K562 (cell line): ENCODE measurements around the gene MYBPH. TPM values are rescaled to one million over a fixed set of nuclear protein-coding genes. Genes with fewer than 3 reads are reported as not detected.

Experiments
- ATAC-seq: fragments of 200-7000 bp; cut with Tn5 transposase; 3 replicates; pipeline ENCODE4 v1.9.1; 2020; ENCODE audit warnings: moderate library complexity
- BruUV-seq: library from RNA; stranded (reverse); fragments of 400-500 nt; replicated peaks from 2 replicates; lab custom pipeline; 2021; lab: Mats Ljungman, UMichigan
- CTCF ChIA-PET: fragments of 300-600 bp; formaldehyde crosslinking; extraction: SDS; loops from one replicate; lab custom pipeline; 2021; ENCODE audit warnings: low intra/inter-chr PET ratio; lab: Yijun Ruan, JAX
- POLR2A ChIA-PET: fragments of 300-600, 350-650 bp; sonication (Branson Sonifier 250); formaldehyde crosslinking; extraction: SDS; loops from one replicate; lab custom pipeline; 2021; ENCODE audit warnings: antibody characterized with exemption, inconsistent platforms; lab: Yijun Ruan, JAX
- DNase-seq, 4 experiments: peaks; one replicate each; pipeline versions ENCODE4 v3.0.0 to v3.0.0-alpha.2; 2011 to 2018; ENCODE audit warnings: low spot score in 3 of 4, mixed read lengths in 3 of 4; ENCODE audit errors: extremely low read depth in 1 of 4
- FAIRE-seq: peaks from 2 replicates; lab custom pipeline; 2011; peaks lifted over from hg19 to GRCh38; lab: Jason Lieb, UNC
- H2AFZ ChIP-seq: 2 replicates; pipeline ENCODE4 v1.6.0; 2011; ENCODE audit warnings: low read depth, low read length, control low read depth, inconsistent platforms
- H3K27ac ChIP-seq: fragments of 200-600 bp; 3 replicates; pipeline ENCODE4 v1.8.0; 2011; ENCODE audit warnings: low read depth, mild to moderate bottlenecking, control low read depth, inconsistent platforms, low read length, moderate library complexity, mixed read lengths; ENCODE audit errors: extremely low read depth
- H3K27me3 ChIP-seq, 2 experiments: fragments of 300-600 bp in 1 of 2; 2 replicates in 1 of 2; 3 replicates in 1 of 2; pipeline versions ENCODE4 v1.6.0 to v1.8.0; 2011; ENCODE audit warnings: inconsistent platforms in 2 of 2, low read length in 2 of 2, mild to moderate bottlenecking in 1 of 2, mixed read lengths in 1 of 2, moderate library complexity in 1 of 2; ENCODE audit not compliant: control insufficient read depth in 2 of 2, insufficient read depth in 2 of 2
- H3K36me3 ChIP-seq: fragments of 300-600 bp; 3 replicates; pipeline ENCODE4 v1.8.0; 2011; ENCODE audit warnings: mild to moderate bottlenecking, low read length, inconsistent platforms; ENCODE audit not compliant: control insufficient read depth, insufficient read depth
- H3K4me1 ChIP-seq, 2 experiments: fragments of 200-600 bp in 1 of 2; replicated peaks in 1 of 2; 2 replicates in 1 of 2; 3 replicates in 1 of 2; pipeline versions ENCODE4 v1.5.1 to v1.8.0; 2011; ENCODE audit warnings: inconsistent platforms in 2 of 2, low read length in 2 of 2, mild to moderate bottlenecking in 1 of 2, mixed read lengths in 1 of 2, moderate library complexity in 1 of 2; ENCODE audit not compliant: control insufficient read depth in 2 of 2, insufficient read depth in 2 of 2
- H3K4me2 ChIP-seq: 2 replicates; pipeline ENCODE4 v1.6.1; 2011; ENCODE audit warnings: low read length, control low read depth, inconsistent platforms, mixed read lengths; ENCODE audit not compliant: insufficient read depth
- H3K4me3 ChIP-seq: fragments of 200-600 bp; sonication (generic), shearing (Covaris generic); 2 replicates; pipeline ENCODE4 v1.5.1; 2016; ENCODE audit warnings: control low read depth, inconsistent platforms
- H3K79me2 ChIP-seq: fragments of 200-600 bp; 3 replicates; pipeline ENCODE4 v1.8.0; 2011; ENCODE audit warnings: low read length, inconsistent platforms; ENCODE audit not compliant: control insufficient read depth, insufficient read depth
- H3K9ac ChIP-seq, 2 experiments: 2 replicates each; pipeline versions ENCODE4 v1.6.0 to v1.6.1; 2011; ENCODE audit warnings: low read depth in 2 of 2, low read length in 2 of 2, control low read depth in 1 of 2, inconsistent platforms in 1 of 2, mild to moderate bottlenecking in 1 of 2, mixed read lengths in 1 of 2; ENCODE audit not compliant: insufficient read depth in 1 of 2
- H3K9me1 ChIP-seq: one replicate; pipeline ENCODE4 v1.6.0; 2011; ENCODE audit warnings: inconsistent platforms, mild to moderate bottlenecking, low read length, moderate library complexity; ENCODE audit not compliant: control insufficient read depth, insufficient read depth
- H3K9me3 ChIP-seq: replicated peaks from 2 replicates; pipeline ENCODE4 v1.5.1; 2011; ENCODE audit warnings: low read depth, low read length, inconsistent platforms; ENCODE audit not compliant: control insufficient read depth, insufficient read depth
- H4K20me1 ChIP-seq: replicated peaks from 2 replicates; pipeline ENCODE4 v1.6.1; 2011; ENCODE audit warnings: low read length, inconsistent platforms, mixed read lengths; ENCODE audit not compliant: control insufficient read depth, insufficient read depth
- RAD51 ChIP-seq: fragments of 450-650 bp; IDR thresholded peaks from 2 replicates; pipeline ENCODE4 v1.7.1; 2016; ENCODE audit warnings: low read depth, mild to moderate bottlenecking, borderline replicate concordance
- WGBS: fragments of 100-300 bp; shearing (Covaris generic); methylation state at CpG from one replicate; pipeline ENCODE4 v1.1.6; 2016; ENCODE audit warnings: low coverage, mixed read lengths; ENCODE audit not compliant: insufficient coverage; ENCODE audit errors: missing lambda C conversion rate; 5-methylcytosine and 5-hydroxymethylcytosine counted together
- in situ Hi-C: fragments of 300-500 bp; cut with MboI; formaldehyde crosslinking; loops from 4 replicates; pipeline ENCODE4 v1.15.0; 2018; ENCODE audit warnings: inconsistent platforms, mixed read lengths
- intact Hi-C: fragments of 100-400 bp; cut with micrococcal nuclease; formaldehyde crosslinking; loops from 2 replicates; pipeline ENCODE4 v1.14.2; 2022
- polyA plus RNA-seq, 8 experiments: library from polyadenylated mRNA; depleted of rRNA in 4 of 8; stranded (reverse) in 5 of 8; unstranded in 3 of 8; fragments of >200 nt; fragmentation: Nextera tagmentation in 2 of 8; fragmentation: Illumina TruSeq in 1 of 8; extraction: Ambion mirVana in 2 of 8; extraction: Trizol in 1 of 8; gene quantifications; 2 replicates each; pipeline versions ENCODE4 v1.2.1 to v1.2.3, GENCODE V29; 2011 to 2014; ENCODE audit warnings: inconsistent platforms in 1 of 8, missing spikeins in 1 of 8
- total RNA-seq, 7 experiments: library from RNA; depleted of rRNA in 6 of 7; stranded (reverse); fragments of >200 nt in 6 of 7; fragmentation: Illumina TruSeq in 2 of 7; extraction: Trizol in 2 of 7; gene quantifications; 2 replicates each; pipeline versions ENCODE4 v1.2.1 to v1.2.3, GENCODE V29; 2011 to 2021; ENCODE audit warnings: low replicate concordance in 1 of 7
- TF ChIP-seq, protein P1 (sequence below), 3 experiments: IDR thresholded peaks in 2 of 3; conservative IDR thresholded peaks in 1 of 3; 2 replicates each; pipeline ENCODE4 v1.5.1; 2011 to 2012; ENCODE audit warnings: low read length in 3 of 3, mild to moderate bottlenecking in 3 of 3, control low read depth in 2 of 3, improper control_type of control experiment in 1 of 3, inconsistent platforms in 1 of 3, low read depth in 1 of 3, mixed read lengths in 1 of 3, moderate library complexity in 1 of 3; ENCODE audit not compliant: insufficient read depth in 2 of 3

Gene MYBPH
- total and polyA plus RNA-seq, 9 of the 15 experiments (the other 6 are each of a cell fraction or from before 2014, with no cell fraction given) = 0.13 TPM; not detected in 8

DNA sequence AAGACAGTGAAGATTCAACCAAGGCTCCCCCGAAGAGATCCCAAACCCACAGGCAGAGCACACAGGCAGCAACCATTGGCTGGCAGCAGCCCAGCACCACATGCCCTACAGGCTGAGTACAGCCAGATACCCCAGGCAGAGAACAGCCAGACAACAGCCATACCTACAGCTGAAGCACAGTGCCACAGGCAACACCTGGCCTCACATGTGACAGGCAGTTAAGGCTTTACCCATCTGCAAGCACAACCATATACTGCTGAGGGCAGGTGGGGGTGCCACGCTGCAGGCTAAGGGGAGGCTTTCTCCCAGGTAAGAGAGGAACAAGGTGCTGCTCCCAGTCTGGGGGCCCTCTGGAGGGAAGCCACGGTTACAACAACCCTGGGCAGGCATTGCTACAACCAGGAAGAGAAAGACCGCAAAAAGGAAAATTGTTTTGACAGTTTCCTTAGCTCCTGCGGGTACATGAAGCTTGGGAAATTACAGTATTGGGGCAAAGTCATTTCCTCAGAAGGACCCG, 41.6 kb upstream of the MYBPH start:
- in situ Hi-C loops = loop anchor here (5.0 kb wide), 1 partner anchor 185 kb away; no protein-coding TSS in a partner anchor
- Histone ChIP-seq H3K4me2 (no peak overlapping the region), H3K4me3 (no peak overlapping the region), H3K27ac (no peak overlapping the region), H3K4me1 (no peaks in the 10 kb centered on the region), H3K27me3 (peaks cover 17 to 59% of the 10 kb centered on the region in 2 experiments), H2AFZ (no peak overlapping the region), H3K9me1 (no peaks in the 10 kb centered on the region), H3K36me3 (no peaks in the 10 kb centered on the region), H3K79me2 (no peaks in the 10 kb centered on the region), H3K9ac (no peak overlapping the region), H4K20me1 (peaks cover 14% of the 10 kb centered on the region), H3K9me3 (no peaks in the 10 kb centered on the region)
- peak in 2 of 4 experiments; percentile 14 to 30 for DNase-seq
- BruUV-seq = no TSS peak
- TF ChIP-seq, protein P1, sequence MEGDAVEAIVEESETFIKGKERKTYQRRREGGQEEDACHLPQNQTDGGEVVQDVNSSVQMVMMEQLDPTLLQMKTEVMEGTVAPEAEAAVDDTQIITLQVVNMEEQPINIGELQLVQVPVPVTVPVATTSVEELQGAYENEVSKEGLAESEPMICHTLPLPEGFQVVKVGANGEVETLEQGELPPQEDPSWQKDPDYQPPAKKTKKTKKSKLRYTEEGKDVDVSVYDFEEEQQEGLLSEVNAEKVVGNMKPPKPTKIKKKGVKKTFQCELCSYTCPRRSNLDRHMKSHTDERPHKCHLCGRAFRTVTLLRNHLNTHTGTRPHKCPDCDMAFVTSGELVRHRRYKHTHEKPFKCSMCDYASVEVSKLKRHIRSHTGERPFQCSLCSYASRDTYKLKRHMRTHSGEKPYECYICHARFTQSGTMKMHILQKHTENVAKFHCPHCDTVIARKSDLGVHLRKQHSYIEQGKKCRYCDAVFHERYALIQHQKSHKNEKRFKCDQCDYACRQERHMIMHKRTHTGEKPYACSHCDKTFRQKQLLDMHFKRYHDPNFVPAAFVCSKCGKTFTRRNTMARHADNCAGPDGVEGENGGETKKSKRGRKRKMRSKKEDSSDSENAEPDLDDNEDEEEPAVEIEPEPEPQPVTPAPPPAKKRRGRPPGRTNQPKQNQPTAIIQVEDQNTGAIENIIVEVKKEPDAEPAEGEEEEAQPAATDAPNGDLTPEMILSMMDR (IDR thresholded peaks at IDR 0.05 in 2 of 3, conservative IDR thresholded peaks at IDR 0.05 in 1 of 3; ENCODE audit: insufficient read depth in 2 of 3, low read depth in 1 of 3, low read length in 3 of 3) = peak; percentile 24 to 33 (median 25); a peak in 3 of 6 replicates
- no peak for TF ChIP-seq RAD51
- ChIA-PET POLR2A (interaction anchor here (0.8 to 1.5 kb wide), 5 partner anchors 8 to 400 kb away, joined by 3 to 10 read pairs (median 3); no protein-coding TSS in a partner anchor), CTCF (interaction anchor here (1.7 to 2.4 kb wide), 2 partner anchors 51 to 178 kb away, joined by 10 to 13 read pairs; no protein-coding TSS in a partner anchor)
- no peak for FAIRE-seq
- intact Hi-C loops = loop anchor here (2.0 kb wide), 2 partner anchors 52 kb away; no protein-coding TSS in a partner anchor
- ATAC-seq = peak; percentile 59
- WGBS = 2% methylated on average over 6 of the region's 6 CpGs
